HepG2 (cell line): ENCODE results near the gene MAP1LC3A. TPM values are rescaled to one million over a fixed set of nuclear protein-coding genes. Genes with fewer than 3 reads are reported as not detected.

Experiments
- CCDC6 ChIP-seq: sonication (generic); formaldehyde crosslinking; IDR thresholded peaks from 2 replicates; pipeline ENCODE4 v1.8.1; 2022; ENCODE audit warnings: mild to moderate bottlenecking, missing genetic modification reagents, moderate library complexity
- CHD2 ChIP-seq: IDR thresholded peaks from 2 replicates; pipeline ENCODE4 v1.6.1; 2011; ENCODE audit warnings: low read depth, low read length, improper control_type of control experiment
- DBP ChIP-seq: sonication (generic); formaldehyde crosslinking; IDR thresholded peaks from 2 replicates; pipeline ENCODE4 v1.4.0; 2020; ENCODE audit warnings: missing genetic modification reagents; ENCODE audit errors: not compliant biosample characterization
- EP300 ChIP-seq, 3 experiments: sonication (generic) in 1 of 3; formaldehyde crosslinking in 1 of 3; IDR thresholded peaks; 2 replicates each; pipeline versions ENCODE4 v1.5.1 to v1.6.1; 2011 to 2020; ENCODE audit warnings: low read depth in 2 of 3, low read length in 2 of 3, borderline replicate concordance in 1 of 3, improper control_type of control experiment in 1 of 3, mild to moderate bottlenecking in 1 of 3, missing genetic modification reagents in 1 of 3, moderate library complexity in 1 of 3
- HMGXB4 ChIP-seq, 2 experiments: sonication (generic) in 1 of 2; formaldehyde crosslinking in 1 of 2; IDR thresholded peaks; 2 replicates each; pipeline versions ENCODE4 v1.4.0 to v1.6.1; 2018 to 2020; ENCODE audit warnings: missing genetic modification reagents in 2 of 2, borderline replicate concordance in 1 of 2, low read depth in 1 of 2, mild to moderate bottlenecking in 1 of 2, missing biosample characterization in 1 of 2
- HNRNPL ChIP-seq: fragments of 200-400 bp; formaldehyde crosslinking; IDR thresholded peaks from 2 replicates; pipeline ENCODE4 v1.6.1; 2017; ENCODE audit warnings: mild to moderate bottlenecking, low read depth, low read length
- PTBP1 ChIP-seq: fragments of 200-400 bp; formaldehyde crosslinking; IDR thresholded peaks from 2 replicates; pipeline ENCODE4 v1.6.1; 2018; ENCODE audit warnings: low read length, low read depth; ENCODE audit not compliant: poor library complexity, severe bottlenecking
- RAD21 ChIP-seq: fragments of 450-650 bp; formaldehyde crosslinking; IDR thresholded peaks from 2 replicates; pipeline ENCODE4 v1.5.0; 2020; ENCODE audit warnings: mild to moderate bottlenecking
- TRAFD1 ChIP-seq: sonication (generic); formaldehyde crosslinking; IDR thresholded peaks from 2 replicates; pipeline ENCODE4 v1.5.1; 2020; ENCODE audit warnings: missing genetic modification reagents, mild to moderate bottlenecking, borderline replicate concordance
- ZFP36L1 ChIP-seq: sonication (generic); formaldehyde crosslinking; IDR thresholded peaks from 2 replicates; pipeline ENCODE4 v1.8.0; 2022; ENCODE audit warnings: mild to moderate bottlenecking, missing genetic modification reagents, moderate library complexity
- ZFP82 ChIP-seq: sonication (generic); formaldehyde crosslinking; IDR thresholded peaks from 2 replicates; pipeline ENCODE4 v1.5.1; 2020; ENCODE audit warnings: mild to moderate bottlenecking, missing genetic modification reagents, borderline replicate concordance
- ZNF281 ChIP-seq: sonication (generic); formaldehyde crosslinking; IDR thresholded peaks from 2 replicates; pipeline ENCODE4 v1.4.0; 2020; ENCODE audit warnings: missing genetic modification reagents, borderline replicate concordance
- ZNF33B ChIP-seq: sonication (generic); formaldehyde crosslinking; IDR thresholded peaks from 2 replicates; pipeline ENCODE4 v1.5.1; 2020; ENCODE audit warnings: mild to moderate bottlenecking, missing genetic modification reagents
- ZNF639 ChIP-seq: conservative IDR thresholded peaks from 2 replicates; pipeline ENCODE4 v1.6.1; 2018; ENCODE audit warnings: missing genetic modification reagents
- ZSCAN21 ChIP-seq: sonication (generic); formaldehyde crosslinking; IDR thresholded peaks from 2 replicates; pipeline ENCODE4 v1.8.0; 2022; ENCODE audit warnings: mild to moderate bottlenecking, missing genetic modification reagents, moderate library complexity, borderline replicate concordance
- ZUFSP ChIP-seq: sonication (generic); formaldehyde crosslinking; IDR thresholded peaks from 2 replicates; pipeline ENCODE4 v1.9.0; 2021; ENCODE audit warnings: missing genetic modification reagents, mild to moderate bottlenecking, borderline replicate concordance
- polyA plus RNA-seq, 8 experiments: library from polyadenylated mRNA; depleted of rRNA in 3 of 8; stranded (reverse) in 7 of 8; unstranded in 1 of 8; fragments of >200 nt; fragmentation: Illumina TruSeq in 4 of 8; extraction: Trizol in 4 of 8; gene quantifications; 2 replicates each; pipeline versions ENCODE4 v1.2.1 to v1.2.3, GENCODE V29; 2011 to 2016; ENCODE audit warnings: low read depth in 4 of 8, missing spikeins in 1 of 8, mixed read lengths in 1 of 8; ENCODE audit not compliant: insufficient read depth in 1 of 8
- total RNA-seq, 5 experiments: library from RNA; depleted of rRNA; stranded (reverse); fragments of >200 nt; fragmentation: Illumina TruSeq; extraction: Trizol; gene quantifications; 2 replicates each; pipeline ENCODE4 v1.2.3, GENCODE V29; 2016; ENCODE audit warnings: low read depth in 1 of 5

Gene MAP1LC3A
- total and polyA plus RNA-seq, 2 of the 13 experiments (the other 11 are each of a cell fraction or from before 2014, with no cell fraction given) = not detected

- TF ChIP-seq ZNF33B (CRISPR knock-in tag) (no peak), ZFP82 (CRISPR knock-in tag) (peak; percentile 72; the same call in 1 of the 2 replicates), CCDC6 (CRISPR knock-in tag) (peak; percentile 22; the same call in 1 of the 2 replicates), ZSCAN21 (CRISPR knock-in tag) (no peak), TRAFD1 (no peak), HNRNPL (no peak), HMGXB4 (CRISPR knock-in tag; IDR thresholded peaks at IDR 0.05; ENCODE audit: borderline replicate concordance in 1 of 2, low read depth in 1 of 2) (0 out of 4 replicates have a peak, but pooled peaks of 1 of the 2 experiments have one; percentile 28), ZUFSP (CRISPR knock-in tag) (0 out of 2 replicates have a peak, but pooled peaks have one; percentile 14), ZNF639 (CRISPR knock-in tag) (peak; percentile 21; the same call in 1 of the 2 replicates), ZNF281 (CRISPR knock-in tag) (peak; percentile 9; the same call in 1 of the 2 replicates), EP300 (IDR thresholded peaks at IDR 0.05; ENCODE audit: low read depth in 2 of 2, low read length in 2 of 2) (no peak), EP300 (CRISPR knock-in tag; IDR thresholded peaks at IDR 0.05; ENCODE audit: borderline replicate concordance) (peak; percentile 30), PTBP1 (no peak), ZFP36L1 (CRISPR knock-in tag) (0 out of 2 replicates have a peak, but pooled peaks have one; percentile 30), DBP (CRISPR knock-in tag) (peak; percentile 38), RAD21 (CRISPR knock-in tag) (peak; percentile 30; the same call in 1 of the 2 replicates), CHD2 (peak; percentile 57; the same call in 1 of the 2 replicates)
Observed at GRCh38 chr20:34514897-34515483, 43.5 kb upstream of the MAP1LC3A start (continued).
